HEK293 (cell line): ENCODE measurements around the gene AMPD2.

Experiments
- KLF1 ChIP-seq: fragments of 450-650 bp; formaldehyde crosslinking; IDR thresholded peaks from 2 replicates; pipeline ENCODE4 v1.5.1; 2016; ENCODE audit warnings: missing biosample characterization, missing genetic modification characterization
- KLF8 ChIP-seq: fragments of 450-650 bp; formaldehyde crosslinking; IDR thresholded peaks from 2 replicates; pipeline ENCODE4 v1.5.1; 2016; ENCODE audit warnings: missing biosample characterization, missing genetic modification characterization
- MZF1 ChIP-seq: fragments of 450-650 bp; formaldehyde crosslinking; IDR thresholded peaks from 2 replicates; pipeline ENCODE4 v1.5.1; 2017; ENCODE audit warnings: missing biosample characterization, missing genetic modification characterization, borderline replicate concordance
- PRDM4 ChIP-seq: fragments of 450-650 bp; formaldehyde crosslinking; IDR thresholded peaks from 2 replicates; pipeline ENCODE4 v1.5.1; 2017; ENCODE audit warnings: missing biosample characterization, missing genetic modification characterization
- ZBTB11 ChIP-seq: fragments of 450-650 bp; formaldehyde crosslinking; conservative IDR thresholded peaks from 2 replicates; pipeline ENCODE4 v1.5.1; 2016; ENCODE audit warnings: low read depth, missing biosample characterization, missing genetic modification characterization
- ZNF426 ChIP-seq: fragments of 450-650 bp; formaldehyde crosslinking; IDR thresholded peaks from 2 replicates; pipeline ENCODE4 v1.5.1; 2017; ENCODE audit warnings: missing biosample characterization, missing genetic modification characterization, mild to moderate bottlenecking, inconsistent platforms, moderate library complexity
- ZNF629 ChIP-seq: fragments of 450-650 bp; formaldehyde crosslinking; IDR thresholded peaks from 2 replicates; pipeline ENCODE4 v1.5.1; 2017; ENCODE audit warnings: missing biosample characterization, missing genetic modification characterization
- ZNF677 ChIP-seq: fragments of 450-650 bp; IDR thresholded peaks from 2 replicates; pipeline ENCODE4 v1.5.0; 2018; ENCODE audit warnings: missing biosample characterization, mild to moderate bottlenecking, missing genetic modification characterization, moderate library complexity
- TF ChIP-seq, protein P1 (sequence below): fragments of 450-650 bp; formaldehyde crosslinking; IDR thresholded peaks from 2 replicates; pipeline ENCODE4 v1.5.1; 2016; ENCODE audit warnings: missing biosample characterization, missing genetic modification characterization

GRCh38 chr1:109573785-109574184, 45.9 kb upstream of the AMPD2 start:
- TF ChIP-seq PRDM4 (no peak), ZNF426 (tag by site-specific recombination) (no peak), KLF1 (tag by site-specific recombination) (no peak), ZNF677 (tag by site-specific recombination) (no peak), MZF1 (tag by site-specific recombination) (no peak), KLF8 (tag by site-specific recombination) (no peak), ZNF629 (tag by site-specific recombination) (no peak), ZBTB11 (tag by site-specific recombination) (no peak)
- TF ChIP-seq, protein P1, sequence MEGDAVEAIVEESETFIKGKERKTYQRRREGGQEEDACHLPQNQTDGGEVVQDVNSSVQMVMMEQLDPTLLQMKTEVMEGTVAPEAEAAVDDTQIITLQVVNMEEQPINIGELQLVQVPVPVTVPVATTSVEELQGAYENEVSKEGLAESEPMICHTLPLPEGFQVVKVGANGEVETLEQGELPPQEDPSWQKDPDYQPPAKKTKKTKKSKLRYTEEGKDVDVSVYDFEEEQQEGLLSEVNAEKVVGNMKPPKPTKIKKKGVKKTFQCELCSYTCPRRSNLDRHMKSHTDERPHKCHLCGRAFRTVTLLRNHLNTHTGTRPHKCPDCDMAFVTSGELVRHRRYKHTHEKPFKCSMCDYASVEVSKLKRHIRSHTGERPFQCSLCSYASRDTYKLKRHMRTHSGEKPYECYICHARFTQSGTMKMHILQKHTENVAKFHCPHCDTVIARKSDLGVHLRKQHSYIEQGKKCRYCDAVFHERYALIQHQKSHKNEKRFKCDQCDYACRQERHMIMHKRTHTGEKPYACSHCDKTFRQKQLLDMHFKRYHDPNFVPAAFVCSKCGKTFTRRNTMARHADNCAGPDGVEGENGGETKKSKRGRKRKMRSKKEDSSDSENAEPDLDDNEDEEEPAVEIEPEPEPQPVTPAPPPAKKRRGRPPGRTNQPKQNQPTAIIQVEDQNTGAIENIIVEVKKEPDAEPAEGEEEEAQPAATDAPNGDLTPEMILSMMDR (tag by site-specific recombination): no peak
